Measurements from ENCODE around the gene PRDM4.
"Not testable (repeated sequence)": the region's sequence is repeated elsewhere in the genome, so short reads cannot be mapped to it uniquely, and the experiment has no call there.

PRDM4 gene

GRCh38 chr12:107704041-107704440 is 56.9 kb downstream of the PRDM4 start:
- ChIA-PET CTCF (no interaction called here), POLR2A (ENCODE audit: low non-redundant PET) (no interaction called here)
- DNase-seq (ENCODE audit: low spot score): no peak
- H3K27ac ChIP-seq: no peak overlapping the region
- no peak for TF ChIP-seq CTCF (conservative IDR thresholded peaks at IDR 0.05; ENCODE audit: low read depth)

GRCh38 chr12:107702106-107702505 is 58.8 kb downstream of the PRDM4 start:
- no peak for TF ChIP-seq CTCF (conservative IDR thresholded peaks at IDR 0.05; ENCODE audit: low read depth)
- CTCF ChIA-PET: no interaction called here
- no peak for DNase-seq (ENCODE audit: low spot score)
- POLR2A ChIA-PET (ENCODE audit: low non-redundant PET): no interaction called here
- no peak overlapping the region for H3K27ac ChIP-seq

GRCh38 chr12:107695772-107696171 is 65.2 kb downstream of the PRDM4 start:
- peak overlapping the region; percentile 41 for H3K27ac ChIP-seq
- CTCF ChIA-PET: interaction anchor here (0.6 to 1.3 kb wide), 2 partner anchors 59 to 189 kb away, joined by 3 to 5 read pairs; no protein-coding TSS in a partner anchor
- DNase-seq (ENCODE audit: low spot score): peak; percentile 28
- POLR2A ChIA-PET (ENCODE audit: low non-redundant PET): not testable (repeated sequence)

- ChIA-PET POLR2A (ENCODE audit: low non-redundant PET) (interaction anchor here (0.6 kb wide), 1 partner anchor 797 kb away, joined by 3 read pairs; no protein-coding TSS in a partner anchor), CTCF (interaction anchor here (0.6 to 1.3 kb wide), 3 partner anchors 10 to 1308 kb away, joined by 3 to 5 read pairs (median 4); no protein-coding TSS in a partner anchor)
- TF ChIP-seq CTCF (conservative IDR thresholded peaks at IDR 0.05; ENCODE audit: low read depth): no peak
- peak; percentile 95 for DNase-seq (ENCODE audit: low spot score)
- H3K27ac ChIP-seq: peak within 1 kb of the TSS; percentile 73
Observed at GRCh38 chr12:107685360-107686248, 75.3 kb downstream of the PRDM4 start, which contains the start of gene PWP1. Gene PWP1 (plus strand): TSS chr12:107685799. CDS start chr12:107685900, 101 bp downstream.

GRCh38 chr12:107684990-107685359 is 76.0 kb downstream of the PRDM4 start:
- no peak for TF ChIP-seq CTCF (conservative IDR thresholded peaks at IDR 0.05; ENCODE audit: low read depth)
- no peak overlapping the region for H3K27ac ChIP-seq
- CTCF ChIA-PET: interaction anchor here (0.9 to 1.3 kb wide), 2 partner anchors 9 to 200 kb away, joined by 4 to 5 read pairs; no protein-coding TSS in a partner anchor
- POLR2A ChIA-PET (ENCODE audit: low non-redundant PET): no interaction called here
- DNase-seq (ENCODE audit: low spot score): no peak

- no peak overlapping the region for H3K27ac ChIP-seq
- ChIA-PET POLR2A (ENCODE audit: low non-redundant PET) (no interaction called here), CTCF (interaction anchor here (0.6 to 0.9 kb wide), 2 partner anchors 8 to 92 kb away, joined by 3 to 5 read pairs; no protein-coding TSS in a partner anchor)
- no peak for DNase-seq (ENCODE audit: low spot score)
- TF ChIP-seq CTCF (conservative IDR thresholded peaks at IDR 0.05; ENCODE audit: low read depth): no peak
Observed at GRCh38 chr12:107684029-107684795, 76.7 kb downstream of the PRDM4 start.
